Choroid plexus epithelial cell (primary cell): ENCODE measurements around the gene CCBE1.

ENCODE experiments used
- DNase-seq: peaks from one replicate; pipeline ENCODE4 v3.0.0-alpha.2; 2010; ENCODE audit warnings: low read depth
- H3K4me3 ChIP-seq: 2 replicates; pipeline ENCODE4 v1.5.1; 2011; ENCODE audit warnings: low read depth, mild to moderate bottlenecking, control low read depth, low read length, moderate library complexity
- TF ChIP-seq, protein P1 (sequence below): conservative IDR thresholded peaks from 2 replicates; pipeline ENCODE4 v1.5.1; 2011; ENCODE audit warnings: low read depth, mild to moderate bottlenecking, control low read depth, inconsistent platforms, low read length, moderate library complexity

Gene CCBE1

DNA sequence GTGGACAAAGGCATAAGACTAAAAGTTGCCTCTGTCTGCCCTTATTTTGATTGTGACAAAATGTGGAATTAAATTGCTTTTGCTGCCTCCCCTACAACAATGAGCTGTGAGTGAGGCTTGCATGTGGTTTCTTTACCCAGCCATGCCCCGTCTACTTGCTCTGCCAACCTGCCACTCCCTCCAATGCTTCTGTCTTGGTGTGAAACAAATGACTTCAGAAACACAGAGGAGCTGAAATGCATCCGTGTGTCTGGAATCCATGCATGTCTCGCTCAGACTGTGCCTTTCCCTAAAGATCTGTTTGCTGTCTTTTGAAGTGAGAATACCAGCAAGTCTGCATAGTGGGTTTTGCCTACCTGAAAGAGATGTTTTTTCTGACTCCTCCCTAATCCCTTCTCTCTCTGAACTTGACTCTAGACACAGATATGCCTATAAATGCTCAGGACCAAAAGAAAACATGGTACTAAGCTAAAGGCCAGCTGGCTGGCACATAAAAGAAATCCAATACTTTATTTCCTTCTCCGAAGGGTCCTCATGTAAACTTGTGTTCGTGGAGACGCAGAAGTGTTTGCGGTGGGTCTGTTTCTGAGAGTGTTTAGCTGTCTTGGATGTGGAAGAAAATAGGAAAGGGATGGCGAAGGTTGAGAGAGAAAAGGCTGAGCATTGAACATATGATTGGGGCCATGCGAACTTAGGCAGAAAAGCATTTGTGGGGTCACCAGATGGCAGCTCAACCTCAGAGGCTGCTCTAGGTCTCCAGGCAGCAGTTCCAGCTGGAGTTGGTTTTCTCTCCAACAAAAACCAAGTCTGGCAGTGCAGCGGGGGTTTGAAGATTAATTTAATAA lies 120.5 kb downstream of the CCBE1 start:
- H3K4me3 ChIP-seq, result no peak overlapping the region
- TF ChIP-seq, protein P1, sequence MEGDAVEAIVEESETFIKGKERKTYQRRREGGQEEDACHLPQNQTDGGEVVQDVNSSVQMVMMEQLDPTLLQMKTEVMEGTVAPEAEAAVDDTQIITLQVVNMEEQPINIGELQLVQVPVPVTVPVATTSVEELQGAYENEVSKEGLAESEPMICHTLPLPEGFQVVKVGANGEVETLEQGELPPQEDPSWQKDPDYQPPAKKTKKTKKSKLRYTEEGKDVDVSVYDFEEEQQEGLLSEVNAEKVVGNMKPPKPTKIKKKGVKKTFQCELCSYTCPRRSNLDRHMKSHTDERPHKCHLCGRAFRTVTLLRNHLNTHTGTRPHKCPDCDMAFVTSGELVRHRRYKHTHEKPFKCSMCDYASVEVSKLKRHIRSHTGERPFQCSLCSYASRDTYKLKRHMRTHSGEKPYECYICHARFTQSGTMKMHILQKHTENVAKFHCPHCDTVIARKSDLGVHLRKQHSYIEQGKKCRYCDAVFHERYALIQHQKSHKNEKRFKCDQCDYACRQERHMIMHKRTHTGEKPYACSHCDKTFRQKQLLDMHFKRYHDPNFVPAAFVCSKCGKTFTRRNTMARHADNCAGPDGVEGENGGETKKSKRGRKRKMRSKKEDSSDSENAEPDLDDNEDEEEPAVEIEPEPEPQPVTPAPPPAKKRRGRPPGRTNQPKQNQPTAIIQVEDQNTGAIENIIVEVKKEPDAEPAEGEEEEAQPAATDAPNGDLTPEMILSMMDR, result no peak
- DNase-seq, result no peak

- DNase-seq, result no peak
- no peak overlapping the region for H3K4me3 ChIP-seq
- TF ChIP-seq, protein P1, result no peak
Measured at GRCh38 chr18:59575995-59576394, 121.2 kb downstream of the CCBE1 start.

GRCh38 chr18:59573962-59574361 lies 123.3 kb downstream of the CCBE1 start:
- TF ChIP-seq, protein P1, result no peak
- no peak for DNase-seq
- no peak overlapping the region for H3K4me3 ChIP-seq

DNA sequence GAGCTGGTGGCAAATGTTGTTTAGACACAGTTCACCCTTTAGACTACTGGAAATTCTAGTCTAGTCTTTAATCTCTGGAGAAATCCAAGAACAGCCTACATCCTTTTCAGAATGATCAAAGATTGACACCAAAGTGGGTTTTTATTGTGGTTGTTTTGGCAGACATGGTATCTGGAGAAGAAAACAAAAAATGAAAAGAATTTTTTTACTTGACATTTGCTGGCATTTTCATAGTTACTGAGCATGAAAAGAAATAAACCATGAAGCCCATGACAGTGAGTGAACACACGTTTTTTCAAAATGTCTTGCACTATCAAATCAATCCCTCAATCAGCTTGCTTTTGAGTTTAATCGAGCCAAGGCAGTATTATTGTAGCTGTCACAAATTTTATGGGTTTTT lies 125.3 kb downstream of the CCBE1 start:
- no peak for DNase-seq
- TF ChIP-seq, protein P1, result no peak
- H3K4me3 ChIP-seq, result no peak overlapping the region

DNA sequence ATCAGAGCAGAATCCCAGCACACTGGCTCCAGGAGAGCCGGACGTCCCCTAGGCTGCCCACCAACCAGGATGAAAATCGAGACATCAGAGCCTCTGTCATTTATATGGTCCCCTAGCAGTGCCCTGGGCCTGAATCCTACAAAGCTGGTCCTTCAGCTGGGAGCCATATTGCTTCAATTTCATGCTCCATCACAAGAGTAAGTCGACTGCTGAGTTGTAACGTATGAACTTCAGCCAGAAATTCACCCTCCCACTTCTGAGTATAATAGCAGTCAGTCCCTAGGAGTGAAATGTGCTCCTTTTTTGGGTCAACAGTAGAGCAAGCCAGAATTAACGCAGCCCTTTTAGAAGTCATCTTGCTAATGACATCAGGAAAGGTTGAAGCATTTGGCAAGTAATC lies 126.4 kb downstream of the CCBE1 start:
- H3K4me3 ChIP-seq, result no peak overlapping the region
- TF ChIP-seq, protein P1, result no peak

GRCh38 chr18:59570101-59570775 lies 127.0 kb downstream of the CCBE1 start:
- no peak for DNase-seq
- TF ChIP-seq, protein P1, result no peak
- no peak overlapping the region for H3K4me3 ChIP-seq

More for the DNA sequence above, 126.4 kb downstream of the CCBE1 start:
- DNase-seq, result no peak
